K562 (cell line): ENCODE data around the gene COX4I2. TPM values are rescaled to one million over a fixed set of nuclear protein-coding genes. Genes with fewer than 3 reads are reported as not detected.
A peak's percentile ranks its signal among the peaks of the same experiment; 100 is the strongest.
"Not testable (repeated sequence)": the region's sequence is repeated elsewhere in the genome, so short reads cannot be mapped to it uniquely, and the experiment has no call there.

ENCODE experiments used
- ATAC-seq: fragments of 200-7000 bp; cut with Tn5 transposase; 3 replicates; pipeline ENCODE4 v1.9.1; 2020; ENCODE audit warnings: moderate library complexity
- BruUV-seq: library from RNA; stranded (reverse); fragments of 400-500 nt; replicated peaks from 2 replicates; lab custom pipeline; 2021; lab: Mats Ljungman, UMichigan
- CTCF ChIA-PET: fragments of 300-600 bp; formaldehyde crosslinking; extraction: SDS; loops from one replicate; lab custom pipeline; 2021; ENCODE audit warnings: low intra/inter-chr PET ratio; lab: Yijun Ruan, JAX
- POLR2A ChIA-PET: fragments of 300-600, 350-650 bp; sonication (Branson Sonifier 250); formaldehyde crosslinking; extraction: SDS; loops from one replicate; lab custom pipeline; 2021; ENCODE audit warnings: antibody characterized with exemption, inconsistent platforms; lab: Yijun Ruan, JAX
- DNase-seq, 4 experiments: peaks; one replicate each; pipeline versions ENCODE4 v3.0.0 to v3.0.0-alpha.2; 2011 to 2018; ENCODE audit warnings: low spot score in 3 of 4, mixed read lengths in 3 of 4; ENCODE audit errors: extremely low read depth in 1 of 4
- FAIRE-seq: peaks from 2 replicates; lab custom pipeline; 2011; peaks lifted over from hg19 to GRCh38; lab: Jason Lieb, UNC
- H2AFZ ChIP-seq: 2 replicates; pipeline ENCODE4 v1.6.0; 2011; ENCODE audit warnings: low read depth, low read length, control low read depth, inconsistent platforms
- H3K27ac ChIP-seq: fragments of 200-600 bp; 3 replicates; pipeline ENCODE4 v1.8.0; 2011; ENCODE audit warnings: low read depth, mild to moderate bottlenecking, control low read depth, inconsistent platforms, low read length, moderate library complexity, mixed read lengths; ENCODE audit errors: extremely low read depth
- H3K27me3 ChIP-seq, 2 experiments: fragments of 300-600 bp in 1 of 2; 2 replicates in 1 of 2; 3 replicates in 1 of 2; pipeline versions ENCODE4 v1.6.0 to v1.8.0; 2011; ENCODE audit warnings: inconsistent platforms in 2 of 2, low read length in 2 of 2, mild to moderate bottlenecking in 1 of 2, mixed read lengths in 1 of 2, moderate library complexity in 1 of 2; ENCODE audit not compliant: control insufficient read depth in 2 of 2, insufficient read depth in 2 of 2
- H3K36me3 ChIP-seq: fragments of 300-600 bp; 3 replicates; pipeline ENCODE4 v1.8.0; 2011; ENCODE audit warnings: mild to moderate bottlenecking, low read length, inconsistent platforms; ENCODE audit not compliant: control insufficient read depth, insufficient read depth
- H3K4me1 ChIP-seq, 2 experiments: fragments of 200-600 bp in 1 of 2; replicated peaks in 1 of 2; 2 replicates in 1 of 2; 3 replicates in 1 of 2; pipeline versions ENCODE4 v1.5.1 to v1.8.0; 2011; ENCODE audit warnings: inconsistent platforms in 2 of 2, low read length in 2 of 2, mild to moderate bottlenecking in 1 of 2, mixed read lengths in 1 of 2, moderate library complexity in 1 of 2; ENCODE audit not compliant: control insufficient read depth in 2 of 2, insufficient read depth in 2 of 2
- H3K4me2 ChIP-seq: 2 replicates; pipeline ENCODE4 v1.6.1; 2011; ENCODE audit warnings: low read length, control low read depth, inconsistent platforms, mixed read lengths; ENCODE audit not compliant: insufficient read depth
- H3K4me3 ChIP-seq: fragments of 200-600 bp; sonication (generic), shearing (Covaris generic); 2 replicates; pipeline ENCODE4 v1.5.1; 2016; ENCODE audit warnings: control low read depth, inconsistent platforms
- H3K79me2 ChIP-seq: fragments of 200-600 bp; 3 replicates; pipeline ENCODE4 v1.8.0; 2011; ENCODE audit warnings: low read length, inconsistent platforms; ENCODE audit not compliant: control insufficient read depth, insufficient read depth
- H3K9ac ChIP-seq, 2 experiments: 2 replicates each; pipeline versions ENCODE4 v1.6.0 to v1.6.1; 2011; ENCODE audit warnings: low read depth in 2 of 2, low read length in 2 of 2, control low read depth in 1 of 2, inconsistent platforms in 1 of 2, mild to moderate bottlenecking in 1 of 2, mixed read lengths in 1 of 2; ENCODE audit not compliant: insufficient read depth in 1 of 2
- H3K9me1 ChIP-seq: one replicate; pipeline ENCODE4 v1.6.0; 2011; ENCODE audit warnings: inconsistent platforms, mild to moderate bottlenecking, low read length, moderate library complexity; ENCODE audit not compliant: control insufficient read depth, insufficient read depth
- H3K9me3 ChIP-seq: replicated peaks from 2 replicates; pipeline ENCODE4 v1.5.1; 2011; ENCODE audit warnings: low read depth, low read length, inconsistent platforms; ENCODE audit not compliant: control insufficient read depth, insufficient read depth
- H4K20me1 ChIP-seq: replicated peaks from 2 replicates; pipeline ENCODE4 v1.6.1; 2011; ENCODE audit warnings: low read length, inconsistent platforms, mixed read lengths; ENCODE audit not compliant: control insufficient read depth, insufficient read depth
- CEBPZ ChIP-seq: fragments of 150-350 bp; IDR thresholded peaks from 2 replicates; pipeline ENCODE4 v1.6.1; 2014; ENCODE audit warnings: low read depth, mild to moderate bottlenecking, low read length, borderline replicate concordance
- HMGXB4 ChIP-seq: sonication (generic); formaldehyde crosslinking; IDR thresholded peaks from 2 replicates; pipeline ENCODE4 v1.8.1; 2023; ENCODE audit warnings: mild to moderate bottlenecking, missing genetic modification reagents
- KAT7 ChIP-seq: sonication (generic); formaldehyde crosslinking; IDR thresholded peaks from 2 replicates; pipeline ENCODE4 v1.8.0; 2022; ENCODE audit warnings: missing genetic modification reagents, mild to moderate bottlenecking, borderline replicate concordance
- RAD51 ChIP-seq: fragments of 450-650 bp; IDR thresholded peaks from 2 replicates; pipeline ENCODE4 v1.7.1; 2016; ENCODE audit warnings: low read depth, mild to moderate bottlenecking, borderline replicate concordance
- TBP ChIP-seq: optimal IDR thresholded peaks from 2 replicates; pipeline ENCODE3; 2011; ENCODE audit warnings: low read depth, low read length, improper control_type of control experiment
- ZNF354B ChIP-seq: fragments of 250-450 bp; sonication (Bioruptor Pico); IDR thresholded peaks from 2 replicates; pipeline ENCODE4 v1.4.0; 2020
- ZNF449 ChIP-seq: fragments of 250-450 bp; sonication (Bioruptor Pico); IDR thresholded peaks from 2 replicates; pipeline ENCODE4 v1.8.0; 2022; ENCODE audit warnings: moderate library complexity, mild to moderate bottlenecking, inconsistent platforms
- WGBS: fragments of 100-300 bp; shearing (Covaris generic); methylation state at CpG from one replicate; pipeline ENCODE4 v1.1.6; 2016; ENCODE audit warnings: low coverage, mixed read lengths; ENCODE audit not compliant: insufficient coverage; ENCODE audit errors: missing lambda C conversion rate; 5-methylcytosine and 5-hydroxymethylcytosine counted together
- in situ Hi-C: fragments of 300-500 bp; cut with MboI; formaldehyde crosslinking; loops from 4 replicates; pipeline ENCODE4 v1.15.0; 2018; ENCODE audit warnings: inconsistent platforms, mixed read lengths
- intact Hi-C: fragments of 100-400 bp; cut with micrococcal nuclease; formaldehyde crosslinking; loops from 2 replicates; pipeline ENCODE4 v1.14.2; 2022
- polyA plus RNA-seq, 8 experiments: library from polyadenylated mRNA; depleted of rRNA in 4 of 8; stranded (reverse) in 5 of 8; unstranded in 3 of 8; fragments of >200 nt; fragmentation: Nextera tagmentation in 2 of 8; fragmentation: Illumina TruSeq in 1 of 8; extraction: Ambion mirVana in 2 of 8; extraction: Trizol in 1 of 8; gene quantifications; 2 replicates each; pipeline versions ENCODE4 v1.2.1 to v1.2.3, GENCODE V29; 2011 to 2014; ENCODE audit warnings: inconsistent platforms in 1 of 8, missing spikeins in 1 of 8
- total RNA-seq, 7 experiments: library from RNA; depleted of rRNA in 6 of 7; stranded (reverse); fragments of >200 nt in 6 of 7; fragmentation: Illumina TruSeq in 2 of 7; extraction: Trizol in 2 of 7; gene quantifications; 2 replicates each; pipeline versions ENCODE4 v1.2.1 to v1.2.3, GENCODE V29; 2011 to 2021; ENCODE audit warnings: low replicate concordance in 1 of 7

COX4I2 gene
- total and polyA plus RNA-seq, 9 of the 15 experiments (the other 6 are each of a cell fraction or from before 2014, with no cell fraction given) = not detected

- H3K9me1 ChIP-seq, H3K27me3 ChIP-seq: not testable (repeated sequence)
- 0 out of 2 replicates have a peak, but pooled peaks have one; percentile 9 for TF ChIP-seq KAT7
- TF ChIP-seq, all 486 proteins: peak for 1; not testable (repeated sequence) for 485
- H4K20me1 ChIP-seq, FAIRE-seq, ATAC-seq, H3K27ac ChIP-seq, H3K36me3 ChIP-seq, H3K9ac ChIP-seq, H3K4me2 ChIP-seq, H3K4me3 ChIP-seq, BruUV-seq, H3K9me3 ChIP-seq, DNase-seq, H3K79me2 ChIP-seq: not testable (repeated sequence)
- peaks cover 42 to 43% of the 10 kb centered on the region in 2 experiments for H3K4me1 ChIP-seq
- ChIA-PET CTCF (interaction anchor here (0.7 to 9.1 kb wide), 8 partner anchors 39 to 151 kb away, joined by 3 to 304 read pairs (median 5); no protein-coding TSS in a partner anchor), POLR2A (interaction anchor here (0.7 to 4.4 kb wide), 12 partner anchors 8 to 111 kb away, joined by 3 to 49 read pairs (median 4); a partner anchor contains a TSS)
- WGBS = 83% methylated on average over 12 of the region's 12 CpGs
- intact Hi-C loops (loop anchor here (2.0 to 5.0 kb wide), 2 partner anchors 111 to 150 kb away; partner anchors contain the start of gene BCL2L1), in situ Hi-C loops (loop anchor here (5.0 kb wide), 1 partner anchor 50 kb away; no protein-coding TSS in a partner anchor)
- H2AFZ ChIP-seq = peak overlapping the region; percentile 80; the same call in 1 of the 2 replicates
These were observed 25.5 kb upstream of the COX4I2 start for GRCh38 chr20:31612271-31612640.

GRCh38 chr20:31615416-31615815 lies 22.3 kb upstream of the COX4I2 start:
- no peaks in the 10 kb centered on the region for H3K9me1 ChIP-seq
- H3K9me3 ChIP-seq = no peaks in the 10 kb centered on the region
- WGBS = 46% methylated on average over 7 of the region's 8 CpGs
- CTCF ChIA-PET = interaction anchor here (9.1 kb wide), 1 partner anchor 54 kb away, joined by 304 read pairs; no protein-coding TSS in a partner anchor
- no TSS peak for BruUV-seq
- POLR2A ChIA-PET = no interaction called here
- H3K4me2 ChIP-seq = no peak overlapping the region
- no peaks in the 10 kb centered on the region for H4K20me1 ChIP-seq
- H3K4me3 ChIP-seq = no peak overlapping the region
- no peaks in the 10 kb centered on the region for H3K36me3 ChIP-seq
- intact Hi-C loops = no loop called here
- DNase-seq (no peak), FAIRE-seq (no peak), ATAC-seq (no peak)
- in situ Hi-C loops = no loop called here
- peaks cover 16 to 28% of the 10 kb centered on the region in 2 experiments for H3K4me1 ChIP-seq
- H3K27me3 ChIP-seq = no peaks in the 10 kb centered on the region
- H3K27ac ChIP-seq = no peak overlapping the region
- no peak overlapping the region for H2AFZ ChIP-seq
- H3K9ac ChIP-seq = no peak overlapping the region
- no peaks in the 10 kb centered on the region for H3K79me2 ChIP-seq
- TF ChIP-seq TBP (no peak), ZNF449 (CRISPR knock-in tag) (no peak), CEBPZ (no peak), HMGXB4 (CRISPR knock-in tag) (no peak), ZNF354B (no peak), RAD51 (no peak)
